H1 (cell line): ENCODE measurements around the gene MAS1L. TPM values are rescaled to one million over a fixed set of nuclear protein-coding genes. Genes with fewer than 3 reads are reported as not detected.

Experiments used
- ASH2L ChIP-seq: fragments of 200-600, 300-600 bp; sonication (generic); IDR thresholded peaks from one replicate; pipeline ENCODE4 v1.7.1; 2017; ENCODE audit warnings: low read length
- polyA plus RNA-seq, 7 experiments: library from polyadenylated mRNA; depleted of rRNA in 3 of 7; stranded (reverse) in 5 of 7; unstranded in 2 of 7; fragments of >200 nt in 5 of 7; fragments of 200-250 nt in 2 of 7; gene quantifications; 1 replicate in 5 of 7; 2 replicates in 1 of 7; 4 replicates in 1 of 7; pipeline versions ENCODE4 v1.2.1 to v1.2.3, GENCODE V29; 2011 to 2013; ENCODE audit warnings: missing spikeins in 2 of 7, mixed read lengths in 2 of 7
- total RNA-seq: library from RNA; stranded (reverse); fragmentation: NEBNext Ultra II Directional; extraction: Animal tissue kit (Norgen Biotek cat#: 25700); gene quantifications from 2 replicates; pipeline ENCODE4 v1.2.1, GENCODE V29; 2021

The MAS1L gene
- total and polyA plus RNA-seq, 2 of the 8 experiments (the other 6 are each of a cell fraction or from before 2014, with no cell fraction given): not detected

DNA sequence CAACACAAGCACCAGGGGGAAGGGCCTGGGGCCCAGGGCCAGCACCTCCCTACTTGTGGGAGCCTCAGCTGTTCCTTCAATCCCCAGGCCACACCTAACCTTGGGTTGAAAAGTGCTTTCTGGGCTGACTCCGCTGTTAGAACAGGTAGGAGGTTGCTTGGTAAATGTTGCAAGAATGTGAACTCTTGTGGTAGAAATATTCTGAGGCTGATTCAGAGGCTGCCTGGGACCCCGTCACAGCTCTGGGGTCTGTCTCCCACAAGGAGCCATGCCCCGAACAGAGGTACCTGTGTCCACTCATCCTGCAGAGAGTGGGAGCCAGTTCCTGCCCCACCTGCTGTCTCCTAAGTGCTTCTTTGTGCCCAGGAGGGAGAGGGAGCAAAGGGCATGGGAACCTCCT is 14.4 kb upstream of the MAS1L start (continued):
- no peak for TF ChIP-seq ASH2L
